ENCODE data around the gene SKI.

Gene SKI

GRCh38 chr1:2272686-2273400 is 44.7 kb downstream of the SKI start:
- H3K4me1 ChIP-seq (ENCODE audit: low read length): no peaks in the 10 kb centered on the region
- no peaks in the 10 kb centered on the region for H3K9me2 ChIP-seq (replicated peaks; ENCODE audit: insufficient read depth, low read length)
- H3K4me3 ChIP-seq (ENCODE audit: low read length): no peak overlapping the region
- no peak overlapping the region for H2AFZ ChIP-seq (ENCODE audit: low read length)
- no peak overlapping the region for H3K9ac ChIP-seq (ENCODE audit: low read length)
- H4K20me1 ChIP-seq (ENCODE audit: insufficient read depth, low read length): no peaks in the 10 kb centered on the region
- peaks cover 20% of the 10 kb centered on the region for H3K79me2 ChIP-seq (ENCODE audit: low read length)
- no peak overlapping the region for H3K27ac ChIP-seq (ENCODE audit: low read length)
- no peaks in the 10 kb centered on the region for H3F3A ChIP-seq (ENCODE audit: insufficient read depth, low read length)
- TF ChIP-seq EZH2 (optimal IDR thresholded peaks at IDR 0.05; ENCODE audit: low read depth, low read length): no peak
- no peaks in the 10 kb centered on the region for H3K9me3 ChIP-seq (replicated peaks; ENCODE audit: insufficient read depth, low read length)
- no peak overlapping the region for H3K4me2 ChIP-seq (ENCODE audit: low read depth, low read length)
- DNase-seq: no peak
- H3K27me3 ChIP-seq (replicated peaks; ENCODE audit: insufficient read depth, low read length): no peaks in the 10 kb centered on the region
- no peaks in the 10 kb centered on the region for H3K36me3 ChIP-seq (replicated peaks; ENCODE audit: insufficient read depth, low read length)

- TF ChIP-seq EZH2phosphoT487 (IDR thresholded peaks at IDR 0.05; ENCODE audit: low read length) (no peak), EZH2 (optimal IDR thresholded peaks at IDR 0.05; ENCODE audit: low read depth, low read length) (no peak)
- Histone ChIP-seq H3K79me2 (ENCODE audit: low read length) (peaks cover 15% of the 10 kb centered on the region), H3K27ac (ENCODE audit: low read length) (no peak overlapping the region), H2AFZ (ENCODE audit: low read length) (no peak overlapping the region), H3K9ac (ENCODE audit: low read length) (no peak overlapping the region), H3K4me1 (ENCODE audit: low read length) (no peaks in the 10 kb centered on the region), H4K20me1 (ENCODE audit: insufficient read depth, low read length) (no peaks in the 10 kb centered on the region), H3F3A (ENCODE audit: insufficient read depth, low read length) (no peaks in the 10 kb centered on the region), H3K4me2 (ENCODE audit: low read depth, low read length) (no peak overlapping the region), H3K4me3 (ENCODE audit: low read length) (no peak overlapping the region), H3K36me3 (replicated peaks; ENCODE audit: insufficient read depth, low read length) (no peaks in the 10 kb centered on the region), H3K9me2 (replicated peaks; ENCODE audit: insufficient read depth, low read length) (no peaks in the 10 kb centered on the region), H3K27me3 (replicated peaks; ENCODE audit: insufficient read depth, low read length) (no peaks in the 10 kb centered on the region), H3K9me3 (replicated peaks; ENCODE audit: insufficient read depth, low read length) (no peaks in the 10 kb centered on the region)
- no peak for DNase-seq
Measured at GRCh38 chr1:2273401-2274090, 45.4 kb downstream of the SKI start.

- Histone ChIP-seq H3K4me1 (ENCODE audit: low read length) (no peaks in the 10 kb centered on the region), H3K36me3 (replicated peaks; ENCODE audit: insufficient read depth, low read length) (no peaks in the 10 kb centered on the region), H2AFZ (ENCODE audit: low read length) (no peak overlapping the region), H3F3A (ENCODE audit: insufficient read depth, low read length) (no peaks in the 10 kb centered on the region), H4K20me1 (ENCODE audit: insufficient read depth, low read length) (no peaks in the 10 kb centered on the region), H3K27me3 (replicated peaks; ENCODE audit: insufficient read depth, low read length) (no peaks in the 10 kb centered on the region), H3K27ac (ENCODE audit: low read length) (no peak overlapping the region), H3K9ac (ENCODE audit: low read length) (no peak overlapping the region), H3K4me2 (ENCODE audit: low read depth, low read length) (no peak overlapping the region), H3K79me2 (ENCODE audit: low read length) (peaks cover 10% of the 10 kb centered on the region), H3K9me3 (replicated peaks; ENCODE audit: insufficient read depth, low read length) (no peaks in the 10 kb centered on the region), H3K9me2 (replicated peaks; ENCODE audit: insufficient read depth, low read length) (no peaks in the 10 kb centered on the region), H3K4me3 (ENCODE audit: low read length) (no peak overlapping the region)
- no peak for DNase-seq
- TF ChIP-seq EZH2phosphoT487 (IDR thresholded peaks at IDR 0.05; ENCODE audit: low read length): no peak
- TF ChIP-seq EZH2 (optimal IDR thresholded peaks at IDR 0.05; ENCODE audit: low read depth, low read length): no peak
- TF ChIP-seq CTCF (IDR thresholded peaks at IDR 0.05; ENCODE audit: low read length): no peak
Measured at GRCh38 chr1:2274231-2274928, 46.3 kb downstream of the SKI start.

GRCh38 chr1:2274929-2275475 is 46.9 kb downstream of the SKI start:
- TF ChIP-seq CTCF (IDR thresholded peaks at IDR 0.05; ENCODE audit: low read length) (no peak), EZH2 (optimal IDR thresholded peaks at IDR 0.05; ENCODE audit: low read depth, low read length) (no peak), EZH2phosphoT487 (IDR thresholded peaks at IDR 0.05; ENCODE audit: low read length) (no peak)
- no peaks in the 10 kb centered on the region for H3K27me3 ChIP-seq (replicated peaks; ENCODE audit: insufficient read depth, low read length)
- no peaks in the 10 kb centered on the region for H3K9me2 ChIP-seq (replicated peaks; ENCODE audit: insufficient read depth, low read length)
- no peak overlapping the region for H2AFZ ChIP-seq (ENCODE audit: low read length)
- H3K27ac ChIP-seq (ENCODE audit: low read length): no peak overlapping the region
- no peak overlapping the region for H3K4me3 ChIP-seq (ENCODE audit: low read length)
- no peaks in the 10 kb centered on the region for H4K20me1 ChIP-seq (ENCODE audit: insufficient read depth, low read length)
- no peak overlapping the region for H3K9ac ChIP-seq (ENCODE audit: low read length)
- no peaks in the 10 kb centered on the region for H3K9me3 ChIP-seq (replicated peaks; ENCODE audit: insufficient read depth, low read length)
- H3K4me1 ChIP-seq (ENCODE audit: low read length): no peaks in the 10 kb centered on the region
- H3F3A ChIP-seq (ENCODE audit: insufficient read depth, low read length): no peaks in the 10 kb centered on the region
- H3K79me2 ChIP-seq (ENCODE audit: low read length): peaks cover 8% of the 10 kb centered on the region; the same call in 1 of the 2 replicates
- H3K36me3 ChIP-seq (replicated peaks; ENCODE audit: insufficient read depth, low read length): no peaks in the 10 kb centered on the region
- DNase-seq: no peak
- no peak overlapping the region for H3K4me2 ChIP-seq (ENCODE audit: low read depth, low read length)

Data from MM.1S (cell line).